Body of pancreas (tissue), 4 donors: Measurements from ENCODE around the gene BMP7. TPM values are rescaled to one million over a fixed set of nuclear protein-coding genes. Genes with fewer than 3 reads are reported as not detected.

Experiments used
- ATAC-seq: fragments of 150-250 bp; one replicate; pipeline ENCODE4 v1.9.1; 2016
- DNase-seq, 4 donors: peaks; one replicate each; pipeline ENCODE4 v3.0.0-alpha.2; 2019
- H3K27ac ChIP-seq, 4 donors: fragments of 200-600 bp; sonication (generic); 1 replicate in 3 of 4; 2 replicates in 1 of 4; pipeline versions ENCODE4 v1.5.1 to v1.6.1; 2016 to 2019; ENCODE audit warnings: mild to moderate bottlenecking in 1 of 4, mixed read lengths in 1 of 4, moderate library complexity in 1 of 4
- H3K27me3 ChIP-seq, 2 donors: fragments of 200-600 bp; sonication (generic); one replicate each; pipeline ENCODE4 v1.6.0; 2016; ENCODE audit warnings: mild to moderate bottlenecking in 1 of 2
- H3K36me3 ChIP-seq, 2 donors: fragments of 200-600 bp; sonication (generic); replicated peaks in 1 of 2; 2 replicates each; pipeline ENCODE4 v1.5.1; 2016; ENCODE audit warnings: low read depth in 2 of 2; ENCODE audit not compliant: insufficient read depth in 1 of 2
- H3K4me1 ChIP-seq: fragments of 200-600 bp; sonication (generic); one replicate; pipeline ENCODE4 v1.6.0; 2016
- H3K4me3 ChIP-seq, 2 donors: fragments of 200-600 bp; sonication (generic); 1 replicate in 1 of 2; 2 replicates in 1 of 2; pipeline ENCODE4 v1.5.1; 2016 to 2019
- H3K9me3 ChIP-seq, 3 donors: fragments of 200-600 bp; sonication (generic); 1 replicate in 2 of 3; 2 replicates in 1 of 3; pipeline ENCODE4 v1.5.1; 2016
- POLR2A ChIP-seq, 3 donors: fragments of 450-650 bp; IDR thresholded peaks; one replicate each; pipeline ENCODE4 v1.6.1; 2016; ENCODE audit warnings: antibody characterized with exemption in 3 of 3, mild to moderate bottlenecking in 2 of 3
- WGBS, 2 donors: methylation state at CpG; one replicate each; pipeline ENCODE4 v1.1.5; 2017; 5-methylcytosine and 5-hydroxymethylcytosine counted together
- intact Hi-C: fragments of 100-400 bp; cut with DNase I; formaldehyde crosslinking; loops from one replicate; pipeline ENCODE4 v1.15.1; 2023
- total RNA-seq, 2 donors: library from RNA; depleted of rRNA; stranded (reverse); fragments of >200 nt; gene quantifications; one replicate each; pipeline ENCODE4 v1.1.0, GENCODE V29; 2016
- TF ChIP-seq, protein P1 (sequence below), 7 experiments: fragments of 450-650 bp in 4 of 7; fragments of 200-600 bp in 3 of 7; sonication (generic) in 3 of 7; IDR thresholded peaks; one replicate each; pipeline ENCODE4 v1.5.1; 2016 to 2019; ENCODE audit warnings: antibody characterized with exemption in 7 of 7

BMP7 gene
- total RNA-seq, 2 donors from 2014 or later: 4.2 TPM; not detected in 1

DNA sequence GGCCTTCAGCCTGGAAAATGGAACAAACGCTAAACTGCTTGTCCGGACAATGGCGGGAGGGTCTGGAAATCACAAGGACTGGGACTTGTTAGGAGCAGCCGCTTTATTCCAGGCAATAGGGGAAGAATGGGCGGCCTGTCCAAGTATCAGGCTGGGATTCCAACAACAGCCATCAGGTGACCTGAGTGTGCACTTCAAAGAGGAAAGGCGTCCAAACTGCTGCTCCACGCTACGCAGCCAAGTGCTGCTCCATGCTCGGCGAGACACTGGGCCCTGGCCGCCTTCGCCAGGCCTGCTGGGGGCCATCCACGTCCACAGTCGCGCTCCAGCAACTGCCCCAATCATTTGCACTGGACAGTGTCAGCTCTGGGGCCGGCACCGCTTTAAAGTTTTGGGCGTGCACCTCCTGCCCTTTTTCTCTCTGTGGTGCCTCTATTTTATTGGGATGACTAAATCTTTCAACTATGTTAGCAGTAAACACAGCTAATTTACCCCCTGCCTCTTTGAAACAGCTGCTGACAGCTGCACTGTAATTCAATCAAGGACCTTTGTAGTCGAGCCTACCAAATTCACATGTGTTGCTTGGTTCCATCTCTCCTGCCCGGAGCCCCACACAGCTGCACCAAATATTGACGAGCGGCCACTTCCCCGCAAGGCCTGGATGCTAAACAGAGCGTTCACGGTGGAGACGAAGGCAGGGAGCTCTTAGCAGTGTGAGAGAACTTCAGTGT is 98.3 kb downstream of the BMP7 start:
- no peaks in the 10 kb centered on the region for H3K27me3 ChIP-seq
- no peak overlapping the region for H3K4me3 ChIP-seq
- no peaks in the 10 kb centered on the region for H3K36me3 ChIP-seq
- H3K9me3 ChIP-seq: no peaks in the 10 kb centered on the region
- DNase-seq (no peak), ATAC-seq (no peak)
- WGBS, 2 donors: 72% methylated on average over 18 to 26 of the region's 26 CpGs
- intact Hi-C loops: no loop called here
- no peak overlapping the region for H3K27ac ChIP-seq
- TF ChIP-seq, protein P1, sequence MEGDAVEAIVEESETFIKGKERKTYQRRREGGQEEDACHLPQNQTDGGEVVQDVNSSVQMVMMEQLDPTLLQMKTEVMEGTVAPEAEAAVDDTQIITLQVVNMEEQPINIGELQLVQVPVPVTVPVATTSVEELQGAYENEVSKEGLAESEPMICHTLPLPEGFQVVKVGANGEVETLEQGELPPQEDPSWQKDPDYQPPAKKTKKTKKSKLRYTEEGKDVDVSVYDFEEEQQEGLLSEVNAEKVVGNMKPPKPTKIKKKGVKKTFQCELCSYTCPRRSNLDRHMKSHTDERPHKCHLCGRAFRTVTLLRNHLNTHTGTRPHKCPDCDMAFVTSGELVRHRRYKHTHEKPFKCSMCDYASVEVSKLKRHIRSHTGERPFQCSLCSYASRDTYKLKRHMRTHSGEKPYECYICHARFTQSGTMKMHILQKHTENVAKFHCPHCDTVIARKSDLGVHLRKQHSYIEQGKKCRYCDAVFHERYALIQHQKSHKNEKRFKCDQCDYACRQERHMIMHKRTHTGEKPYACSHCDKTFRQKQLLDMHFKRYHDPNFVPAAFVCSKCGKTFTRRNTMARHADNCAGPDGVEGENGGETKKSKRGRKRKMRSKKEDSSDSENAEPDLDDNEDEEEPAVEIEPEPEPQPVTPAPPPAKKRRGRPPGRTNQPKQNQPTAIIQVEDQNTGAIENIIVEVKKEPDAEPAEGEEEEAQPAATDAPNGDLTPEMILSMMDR (IDR thresholded peaks at IDR 0.05): no peak
- TF ChIP-seq POLR2A (IDR thresholded peaks at IDR 0.05): no peak
- H3K4me1 ChIP-seq: no peaks in the 10 kb centered on the region

DNA sequence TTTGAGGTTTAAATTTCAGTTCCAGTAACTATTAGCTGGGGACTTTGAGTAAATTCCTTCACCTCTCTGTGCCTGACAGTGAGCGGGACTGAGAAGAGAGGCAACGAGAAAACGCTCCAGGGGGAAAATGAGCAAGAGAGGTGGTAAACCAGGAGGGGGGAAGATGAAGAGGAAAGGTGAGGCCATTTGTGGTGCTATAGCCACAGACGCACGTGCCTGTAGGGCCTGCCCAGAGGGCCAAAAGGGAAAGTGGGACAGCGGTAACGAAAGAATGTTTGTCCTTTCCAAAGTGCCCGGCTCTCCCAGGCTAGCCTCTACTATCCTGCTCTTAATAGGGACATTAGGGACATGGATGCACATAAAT is 99.2 kb downstream of the BMP7 start:
- Histone ChIP-seq H3K36me3 (no peaks in the 10 kb centered on the region), H3K27ac (no peak overlapping the region), H3K4me3 (no peak overlapping the region), H3K9me3 (no peaks in the 10 kb centered on the region), H3K27me3 (no peaks in the 10 kb centered on the region), H3K4me1 (no peaks in the 10 kb centered on the region)
- no peak for DNase-seq
- intact Hi-C loops: no loop called here
- WGBS, 2 donors: 89 to 90% methylated on average over 8 of the region's 8 CpGs
- TF ChIP-seq POLR2A (IDR thresholded peaks at IDR 0.05): no peak
- TF ChIP-seq, protein P1 (IDR thresholded peaks at IDR 0.05): no peak
- ATAC-seq: no peak

DNA sequence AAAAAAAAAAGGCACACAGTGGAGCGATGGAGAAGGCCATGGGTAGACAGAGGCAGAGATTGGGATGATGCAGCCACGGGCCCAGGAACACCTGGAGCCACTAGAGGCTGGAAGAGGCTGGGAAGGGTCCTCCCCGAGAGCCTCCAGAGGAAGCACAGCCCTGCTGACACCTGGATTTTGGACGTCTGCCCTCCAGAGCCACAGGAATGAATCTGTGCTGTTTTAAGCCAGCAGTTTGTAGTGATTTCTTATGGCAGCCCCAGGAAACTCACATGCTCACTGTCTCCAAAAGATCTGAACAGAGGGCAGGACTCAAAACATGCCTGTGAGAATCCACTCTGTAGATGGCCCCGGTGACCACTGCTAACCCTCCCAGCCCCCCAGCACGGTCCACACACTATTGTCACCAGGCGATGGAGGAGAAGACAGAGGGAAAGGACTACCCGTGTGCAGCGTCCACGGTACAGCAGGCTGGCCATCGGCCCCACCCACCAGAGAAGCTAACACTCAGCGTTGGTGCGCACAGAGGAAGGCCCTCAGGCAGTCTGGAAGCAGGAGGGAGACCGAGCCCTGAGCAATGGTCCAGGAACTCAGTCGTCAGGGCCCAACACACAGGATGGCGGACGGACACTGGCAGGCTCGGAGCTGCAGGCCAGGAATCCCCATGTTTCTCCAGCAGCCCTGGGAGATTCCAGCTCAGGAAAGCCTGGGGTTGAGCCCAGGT is 99.7 kb downstream of the BMP7 start:
- intact Hi-C loops: no loop called here
- H3K27me3 ChIP-seq: no peaks in the 10 kb centered on the region
- H3K36me3 ChIP-seq: no peaks in the 10 kb centered on the region
- 81 to 83% methylated on average over 18 of the region's 18 CpGs for WGBS, 2 donors
- H3K9me3 ChIP-seq: no peaks in the 10 kb centered on the region
- ATAC-seq: no peak
- DNase-seq: no peak
- no peak overlapping the region for H3K27ac ChIP-seq
- H3K4me3 ChIP-seq: no peak overlapping the region
- no peaks in the 10 kb centered on the region for H3K4me1 ChIP-seq
- TF ChIP-seq, protein P1 (IDR thresholded peaks at IDR 0.05): no peak
- no peak for TF ChIP-seq POLR2A (IDR thresholded peaks at IDR 0.05)

DNA sequence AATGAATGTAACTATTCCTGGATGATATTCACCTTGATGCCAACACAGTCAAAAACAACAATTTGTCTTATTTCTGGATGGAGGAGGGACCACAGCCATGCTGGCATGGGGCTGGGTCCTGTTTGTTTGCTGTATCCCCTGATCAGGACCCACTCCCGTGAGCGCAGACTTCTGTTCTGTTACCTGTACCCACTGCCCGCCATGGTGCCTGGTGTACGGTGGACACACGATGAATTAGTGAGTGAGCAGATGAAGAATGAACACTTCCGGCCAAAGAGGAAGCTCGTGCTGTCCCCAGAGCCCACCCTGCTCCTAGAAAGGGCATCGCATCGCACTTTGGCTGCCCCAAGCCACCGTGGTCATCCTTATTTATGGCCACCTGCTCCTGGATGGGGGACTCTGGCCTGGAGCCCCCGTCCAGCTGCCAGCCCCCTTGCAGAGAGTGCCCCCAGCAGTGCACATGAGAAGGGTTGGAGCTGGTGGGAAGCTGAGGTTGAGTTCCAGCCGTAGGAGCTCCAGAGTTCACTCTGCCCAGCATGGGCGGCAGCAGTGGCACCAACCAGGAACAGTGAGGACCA is 100.9 kb downstream of the BMP7 start:
- Histone ChIP-seq H3K27me3 (no peaks in the 10 kb centered on the region), H3K9me3 (no peaks in the 10 kb centered on the region), H3K4me1 (no peaks in the 10 kb centered on the region), H3K4me3 (no peak overlapping the region), H3K27ac (no peak overlapping the region), H3K36me3 (no peaks in the 10 kb centered on the region)
- 86 to 91% methylated on average over 8 to 13 of the region's 13 CpGs for WGBS, 2 donors
- intact Hi-C loops: no loop called here
- no peak for TF ChIP-seq POLR2A (IDR thresholded peaks at IDR 0.05)
- ATAC-seq (no peak), DNase-seq (no peak)

DNA sequence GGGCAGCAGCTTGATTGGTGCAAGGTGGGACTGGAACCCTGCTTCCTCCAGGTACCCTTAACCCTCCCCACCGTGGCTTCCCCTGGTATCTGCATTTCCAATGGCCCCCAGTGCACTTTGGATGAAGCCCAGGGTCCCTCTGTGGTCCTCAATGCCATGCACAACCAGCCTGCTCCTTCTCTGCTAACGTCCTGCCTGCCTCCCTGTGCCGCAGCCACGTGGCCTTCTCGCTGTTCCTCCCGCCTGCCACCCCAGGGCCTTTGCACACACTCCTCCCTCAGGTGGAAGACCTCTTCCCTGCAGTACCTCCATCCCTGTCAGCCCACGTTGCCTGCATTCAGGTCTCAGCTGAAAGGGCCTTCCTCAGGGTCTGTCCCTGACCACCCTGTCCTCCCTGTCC is 101.6 kb downstream of the BMP7 start:
- no peaks in the 10 kb centered on the region for H3K9me3 ChIP-seq
- ATAC-seq (no peak), DNase-seq (no peak)
- H3K27ac ChIP-seq: no peak overlapping the region
- H3K4me1 ChIP-seq: no peaks in the 10 kb centered on the region
- intact Hi-C loops: no loop called here
- 74 to 86% methylated on average over 7 of the region's 7 CpGs for WGBS, 2 donors
- H3K27me3 ChIP-seq: no peaks in the 10 kb centered on the region
- no peak for TF ChIP-seq POLR2A (IDR thresholded peaks at IDR 0.05)
- TF ChIP-seq, protein P1 (IDR thresholded peaks at IDR 0.05): no peak
- H3K4me3 ChIP-seq: no peak overlapping the region
- no peaks in the 10 kb centered on the region for H3K36me3 ChIP-seq
